ENCODE results near the gene ZNF547. TPM values are rescaled to one million over a fixed set of nuclear protein-coding genes. Genes with fewer than 3 reads are reported as not detected.

Gene ZNF547
- 1 to 10 TPM in 1 of 3 donors, under 1 TPM in 2; 0.54 to 1.1 (median 0.72) TPM for polyA plus RNA-seq

GRCh38 chr19:57362997-57363687 lies at the start of gene ZNF547, which contains the start of gene TRAPPC2B:
ZNF547 (plus strand) TSS chr19:57363551; CDS start chr19:57368556, 5,005 bp downstream.
TRAPPC2B (plus strand) TSS chr19:57363551; CDS start chr19:57364834, 1,283 bp downstream.
- peak within 1 kb of the TSS; percentile 66 for H3K27ac ChIP-seq (ENCODE audit: low read depth, low read length)
- 0 to 2% (median 1%) methylated on average over 42 to 47 of the region's 47 CpGs for WGBS, 3 donors

GRCh38 chr19:57314146-57314545 lies 49.2 kb upstream of the ZNF547 start:
- 62 to 81% (median 79%) methylated on average over 4 of the region's 4 CpGs for WGBS, 3 donors
- H3K27ac ChIP-seq (ENCODE audit: low read depth, low read length) = no peak overlapping the region

- H3K27ac ChIP-seq (ENCODE audit: low read depth, low read length) = no peak overlapping the region
- WGBS, 3 donors = 14 to 24% (median 24%) methylated on average over 29 of the region's 29 CpGs
These were observed 45.8 kb upstream of the ZNF547 start for GRCh38 chr19:57317503-57317902.

DNA sequence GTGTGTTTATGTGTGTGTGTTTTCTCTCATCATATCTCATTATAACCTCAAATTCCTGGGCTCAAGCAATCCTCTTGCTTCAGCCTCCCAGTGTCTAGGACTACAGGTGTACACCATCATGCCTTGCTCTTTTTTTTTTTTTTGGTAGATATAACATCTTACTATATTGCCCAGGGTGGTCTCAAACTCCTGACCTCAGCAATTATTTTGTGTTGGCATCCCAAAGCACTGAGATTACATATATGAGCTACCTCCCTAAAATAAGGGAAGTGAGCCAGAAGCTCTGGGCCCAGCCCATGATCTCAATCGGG lies 43.5 kb upstream of the ZNF547 start:
- WGBS, 3 donors = 0% methylated on average over 1 of the region's 1 CpG
- H3K27ac ChIP-seq (ENCODE audit: low read depth, low read length) = no peak overlapping the region

- WGBS, 3 donors = 0 to 1% (median 0%) methylated on average over 70 to 71 of the region's 71 CpGs
These were observed 42.9 kb upstream of the ZNF547 start, which contains the start of gene ZNF543 for GRCh38 chr19:57320180-57321084. ZNF543 (plus strand) TSS chr19:57320472; CDS start chr19:57320854, 382 bp downstream.

GRCh38 chr19:57321116-57321515 lies 42.2 kb upstream of the ZNF547 start:
- H3K27ac ChIP-seq (ENCODE audit: low read depth, low read length) = no peak overlapping the region
- 24 to 49% (median 44%) methylated on average over 8 of the region's 8 CpGs for WGBS, 3 donors

More at GRCh38 chr19:57320180-57321084, 42.9 kb upstream of the ZNF547 start, which contains the start of gene ZNF543:
- H3K27ac ChIP-seq (ENCODE audit: low read depth, low read length) = no peak within 1 kb of the TSS

DNA sequence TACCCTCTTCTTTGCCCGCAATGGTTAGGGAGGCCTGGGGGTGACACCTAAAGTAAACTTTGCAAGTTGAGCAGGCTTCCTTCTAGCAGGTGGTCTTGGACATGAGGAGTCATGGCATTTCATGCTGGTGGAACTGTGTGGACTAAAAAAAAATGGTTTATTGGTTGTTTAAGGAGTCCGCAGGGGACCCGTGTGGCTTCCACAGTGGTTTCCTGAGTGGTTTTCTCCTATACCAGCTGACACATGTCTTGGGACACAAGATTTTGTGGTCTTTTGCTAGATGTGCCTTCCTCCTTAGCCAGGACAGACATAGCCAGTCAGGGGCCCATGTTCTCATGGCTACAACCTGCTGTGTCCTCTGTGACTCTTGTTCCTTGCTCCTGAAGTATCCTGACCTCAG lies 41.6 kb upstream of the ZNF547 start:
- H3K27ac ChIP-seq (ENCODE audit: low read depth, low read length) = no peak overlapping the region
- 54 to 75% (median 68%) methylated on average over 3 of the region's 3 CpGs for WGBS, 3 donors

GRCh38 chr19:57324992-57325391 lies 38.4 kb upstream of the ZNF547 start:
- H3K27ac ChIP-seq (ENCODE audit: low read depth, low read length) = no peak overlapping the region

- H3K27ac ChIP-seq (ENCODE audit: low read depth, low read length) = no peak overlapping the region
- 94 to 98% (median 96%) methylated on average over 8 of the region's 8 CpGs for WGBS, 3 donors
These were observed 35.4 kb upstream of the ZNF547 start for GRCh38 chr19:57327993-57328392.

GRCh38 chr19:57334191-57334590 lies 29.2 kb upstream of the ZNF547 start:
- WGBS, 3 donors = 81 to 86% (median 82%) methylated on average over 4 of the region's 4 CpGs
- H3K27ac ChIP-seq (ENCODE audit: low read depth, low read length) = no peak overlapping the region

- 68 to 75% (median 71%) methylated on average over 3 of the region's 3 CpGs for WGBS, 3 donors
- H3K27ac ChIP-seq (ENCODE audit: low read depth, low read length) = no peak overlapping the region
These were observed 24.5 kb upstream of the ZNF547 start for GRCh38 chr19:57338877-57339276.

DNA sequence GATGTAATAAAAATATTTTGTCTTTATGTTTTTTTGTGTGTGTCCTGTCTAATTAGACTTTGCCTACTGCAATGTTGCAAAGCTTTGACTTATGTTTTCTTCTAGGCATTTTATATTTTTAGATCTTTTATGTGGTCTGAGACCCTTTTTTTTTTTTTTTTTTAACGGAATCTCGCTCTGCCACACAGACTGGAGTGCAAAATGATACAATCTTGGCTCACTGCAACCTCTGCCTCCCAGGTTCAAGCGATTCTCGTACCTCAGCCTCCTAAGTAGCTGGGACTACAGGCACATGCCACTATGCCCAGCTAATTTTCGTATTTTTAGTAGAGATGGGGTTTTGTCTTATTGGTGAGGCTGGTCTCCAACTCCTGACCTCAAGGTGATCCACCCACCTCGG lies 20.8 kb upstream of the ZNF547 start:
- WGBS, 3 donors = 66 to 82% (median 73%) methylated on average over 6 of the region's 6 CpGs
- H3K27ac ChIP-seq (ENCODE audit: low read depth, low read length) = no peak overlapping the region

- 59 to 70% (median 68%) methylated on average over 3 of the region's 3 CpGs for WGBS, 3 donors
- H3K27ac ChIP-seq (ENCODE audit: low read depth, low read length) = no peak overlapping the region
These were observed 15.2 kb upstream of the ZNF547 start for GRCh38 chr19:57348136-57348535.

GRCh38 chr19:57350877-57351805 lies 12.2 kb upstream of the ZNF547 start, which contains the start of gene ZNF304:
ZNF304 (plus strand) TSS chr19:57351271; CDS start chr19:57351665, 394 bp downstream.
- no peak within 1 kb of the TSS for H3K27ac ChIP-seq (ENCODE audit: low read depth, low read length)
- 2% methylated on average over 57 of the region's 57 CpGs for WGBS, 3 donors

DNA sequence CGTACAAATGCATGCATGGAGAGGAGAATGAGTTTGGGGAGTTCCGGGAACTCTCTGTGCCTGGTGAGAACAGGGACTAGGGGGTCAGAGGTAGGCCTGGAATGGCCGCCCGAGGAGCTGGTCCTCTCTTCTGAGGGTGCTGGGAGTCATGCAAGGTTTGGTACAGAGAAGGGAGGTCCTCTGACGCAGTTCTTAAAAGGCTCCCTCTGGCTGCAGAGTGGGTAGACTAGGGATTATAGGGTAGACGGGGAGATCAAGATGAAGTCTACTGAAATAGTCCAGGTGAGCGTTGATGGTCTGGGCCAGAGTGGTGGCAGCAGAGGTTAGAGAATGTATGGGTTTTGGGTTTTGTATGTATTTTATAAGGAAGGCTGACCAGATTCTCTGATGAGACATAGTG lies 11.5 kb upstream of the ZNF547 start:
- H3K27ac ChIP-seq (ENCODE audit: low read depth, low read length) = no peak overlapping the region
- WGBS, 3 donors = 18 to 27% (median 24%) methylated on average over 7 of the region's 7 CpGs

GRCh38 chr19:57355916-57356315 lies 7.4 kb upstream of the ZNF547 start:
- H3K27ac ChIP-seq (ENCODE audit: low read depth, low read length) = no peak overlapping the region
- WGBS, 3 donors = 84 to 97% (median 95%) methylated on average over 4 of the region's 4 CpGs

DNA sequence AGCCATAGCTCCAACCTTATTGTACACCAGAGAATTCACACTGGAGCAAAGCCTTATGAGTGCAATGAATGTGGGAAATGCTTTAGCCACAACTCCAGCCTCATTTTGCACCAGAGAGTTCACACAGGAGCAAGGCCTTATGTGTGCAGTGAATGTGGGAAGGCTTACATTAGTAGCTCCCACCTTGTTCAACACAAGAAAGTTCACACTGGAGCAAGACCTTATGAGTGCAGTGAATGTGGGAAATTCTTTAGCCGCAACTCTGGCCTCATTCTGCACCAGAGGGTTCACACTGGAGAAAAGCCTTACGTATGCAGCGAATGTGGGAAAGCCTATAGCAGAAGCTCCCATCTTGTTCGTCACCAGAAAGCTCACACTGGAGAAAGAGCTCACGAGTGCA lies 5.9 kb upstream of the ZNF547 start:
- H3K27ac ChIP-seq (ENCODE audit: low read depth, low read length) = no peak overlapping the region
- WGBS, 3 donors = 96% methylated on average over 5 of the region's 5 CpGs

DNA sequence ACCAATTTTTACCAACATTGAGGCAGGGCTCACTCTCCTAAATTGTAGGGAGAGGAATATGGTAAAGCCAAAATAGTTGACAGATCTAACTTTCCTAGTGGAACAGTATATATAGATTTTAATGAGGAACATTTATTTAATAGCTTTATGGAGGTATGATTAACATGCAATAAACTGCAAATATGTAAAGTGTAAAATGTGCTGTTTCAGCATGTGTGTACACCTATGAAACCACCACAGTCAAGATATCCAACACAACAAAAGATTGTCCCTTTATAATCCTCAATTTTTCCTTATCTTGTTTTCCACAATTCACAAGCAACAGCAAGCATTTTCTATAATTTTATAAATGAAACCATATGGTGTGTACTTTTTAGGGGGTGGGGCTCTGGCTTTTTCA lies 4.1 kb upstream of the ZNF547 start:
- no peak overlapping the region for H3K27ac ChIP-seq (ENCODE audit: low read depth, low read length)

Measured in adipose tissue (tissue), 3 donors.